IMR-90 (cell line): ENCODE results near the gene LHX5. TPM values are rescaled to one million over a fixed set of nuclear protein-coding genes. Genes with fewer than 3 reads are reported as not detected.

Experiments used
- ATAC-seq: fragments of 200-7000 bp; cut with Tn5 transposase; 2 replicates; pipeline ENCODE4 v1.9.1; 2020; ENCODE audit warnings: low read depth, mild to moderate bottlenecking, moderate library complexity
- BruUV-seq: library from RNA; stranded (reverse); fragments of 400-500 nt; replicated peaks from 2 replicates; lab custom pipeline; 2021; lab: Mats Ljungman, UMichigan
- CTCF ChIA-PET: fragments of 300-600 bp; formaldehyde crosslinking; extraction: SDS; loops from one replicate; lab custom pipeline; 2021; ENCODE audit warnings: antibody characterized with exemption; lab: Yijun Ruan, JAX
- POLR2A ChIA-PET: fragments of 300-600 bp; sonication (Branson Sonifier 250); formaldehyde crosslinking; loops from one replicate; lab custom pipeline; 2022; ENCODE audit warnings: antibody characterized with exemption; ENCODE audit not compliant: unreplicated experiment; lab: Charles Lee
- DNase-seq: peaks from one replicate; pipeline ENCODE4 v3.0.0; 2013
- H2AFZ ChIP-seq: replicated peaks from 2 replicates; pipeline ENCODE3; 2013; ENCODE audit warnings: low read length, mild to moderate bottlenecking; ENCODE audit not compliant: poor library complexity
- H2AK5ac ChIP-seq: 2 replicates; pipeline ENCODE4 v1.6.1; 2013; ENCODE audit warnings: low read depth, low read length, inconsistent platforms
- H2AK9ac ChIP-seq: replicated peaks from 2 replicates; pipeline ENCODE3; 2013; ENCODE audit warnings: mild to moderate bottlenecking, low read depth, low read length, moderate library complexity; ENCODE audit not compliant: poor library complexity
- H2BK120ac ChIP-seq: 2 replicates; pipeline ENCODE4 v1.6.1; 2013; ENCODE audit warnings: low read depth, low read length, inconsistent platforms
- H2BK15ac ChIP-seq: 3 replicates; pipeline ENCODE4 v1.6.1; 2013; ENCODE audit warnings: low read depth, low read length, inconsistent platforms
- H2BK20ac ChIP-seq: 2 replicates; pipeline ENCODE4 v1.6.1; 2013; ENCODE audit warnings: low read depth, mild to moderate bottlenecking, inconsistent platforms, low read length, moderate library complexity
- H2BK5ac ChIP-seq: 2 replicates; pipeline ENCODE4 v1.6.1; 2013; ENCODE audit warnings: mild to moderate bottlenecking, low read depth, low read length, inconsistent platforms; ENCODE audit not compliant: poor library complexity, severe bottlenecking
- H3K14ac ChIP-seq: replicated peaks from 2 replicates; pipeline ENCODE4 v1.6.1; 2013; ENCODE audit warnings: low read depth, low read length, inconsistent platforms
- H3K18ac ChIP-seq: 2 replicates; pipeline ENCODE4 v1.6.1; 2013; ENCODE audit warnings: low read depth, low read length, control low read depth
- H3K23ac ChIP-seq: 2 replicates; pipeline ENCODE4 v1.6.1; 2013; ENCODE audit warnings: low read depth, low read length, inconsistent platforms
- H3K27ac ChIP-seq: 2 replicates; pipeline ENCODE4 v1.5.1; 2013; ENCODE audit warnings: mild to moderate bottlenecking, control low read depth, low read length; ENCODE audit not compliant: insufficient read depth
- H3K27me3 ChIP-seq: 2 replicates; pipeline ENCODE4 v1.6.1; 2013; ENCODE audit warnings: low read length; ENCODE audit not compliant: control insufficient read depth, insufficient read depth
- H3K36me3 ChIP-seq: 2 replicates; pipeline ENCODE4 v1.6.1; 2013; ENCODE audit warnings: low read length, mixed read lengths; ENCODE audit not compliant: control insufficient read depth, insufficient read depth
- H3K4ac ChIP-seq: 2 replicates; pipeline ENCODE4 v1.6.1; 2013; ENCODE audit warnings: low read depth, low read length, inconsistent platforms
- H3K4me1 ChIP-seq: 2 replicates; pipeline ENCODE4 v1.6.1; 2013; ENCODE audit warnings: low read length, mixed read lengths; ENCODE audit not compliant: control insufficient read depth, insufficient read depth
- H3K4me2 ChIP-seq: 2 replicates; pipeline ENCODE4 v1.6.1; 2013; ENCODE audit warnings: low read depth, mild to moderate bottlenecking, control low read depth, low read length, moderate library complexity
- H3K4me3 ChIP-seq: 2 replicates; pipeline ENCODE4 v1.5.1; 2013; ENCODE audit warnings: low read depth, mild to moderate bottlenecking, control low read depth, low read length, moderate library complexity; ENCODE audit not compliant: insufficient read depth
- H3K56ac ChIP-seq: 2 replicates; pipeline ENCODE4 v1.6.1; 2013; ENCODE audit warnings: low read length, inconsistent platforms; ENCODE audit not compliant: insufficient read depth; ENCODE audit errors: extremely low read depth
- H3K79me1 ChIP-seq, 2 experiments: 2 replicates each; pipeline ENCODE4 v1.6.1; 2013; ENCODE audit warnings: low read length in 2 of 2, inconsistent platforms in 1 of 2, low read depth in 1 of 2
- H3K9ac ChIP-seq: 2 replicates; pipeline ENCODE4 v1.6.1; 2013; ENCODE audit warnings: low read depth, low read length, control low read depth
- H3K9me1 ChIP-seq: 2 replicates; pipeline ENCODE4 v1.6.1; 2013; ENCODE audit warnings: low read length, inconsistent platforms; ENCODE audit not compliant: insufficient read depth
- H3K9me3 ChIP-seq: 2 replicates; pipeline ENCODE4 v1.6.1; 2013; ENCODE audit warnings: low read length; ENCODE audit not compliant: control insufficient read depth, insufficient read depth
- H4K20me1 ChIP-seq: 2 replicates; pipeline ENCODE4 v1.6.1; 2013; ENCODE audit warnings: low read length, inconsistent platforms; ENCODE audit not compliant: insufficient read depth
- H4K5ac ChIP-seq: 2 replicates; pipeline ENCODE4 v1.6.1; 2013; ENCODE audit warnings: mild to moderate bottlenecking, low read depth, low read length, control low read depth
- H4K8ac ChIP-seq, 2 experiments: 2 replicates each; pipeline ENCODE4 v1.6.1; 2013; ENCODE audit warnings: low read depth in 2 of 2, low read length in 2 of 2, control low read depth in 1 of 2, inconsistent platforms in 1 of 2
- H4K91ac ChIP-seq: 2 replicates; pipeline ENCODE4 v1.6.1; 2013; ENCODE audit warnings: low read depth, low read length, inconsistent platforms; ENCODE audit not compliant: insufficient read depth
- CEBPB ChIP-seq: IDR thresholded peaks from 2 replicates; pipeline ENCODE4 v1.6.1; 2012; ENCODE audit warnings: low read depth, low read length, improper control_type of control experiment
- MAFK ChIP-seq: IDR thresholded peaks from 2 replicates; pipeline ENCODE4 v1.6.1; 2012; ENCODE audit warnings: low read depth, low read length, improper control_type of control experiment
- WGBS, 2 experiments: methylation state at CpG; one replicate each; pipeline versions ENCODE4 v1.1.5 to v1.1.7; 2013; ENCODE audit warnings: missing lambda C conversion rate in 2 of 2; ENCODE audit not compliant: insufficient read length in 1 of 2; ENCODE audit errors: extremely low coverage in 2 of 2; 5-methylcytosine and 5-hydroxymethylcytosine counted together
- dilution Hi-C: fragments of 300-500 bp; cut with HindIII; formaldehyde crosslinking; loops from one replicate; pipeline ENCODE4 v1.14.3; 2018; ENCODE audit warnings: low sequenced_read_pairs; ENCODE audit not compliant: unreplicated experiment
- in situ Hi-C: fragments of 300-500 bp; cut with MboI; formaldehyde crosslinking; loops from 3 replicates; pipeline ENCODE4 v1.14.3; 2019; ENCODE audit warnings: low sequenced_read_pairs, inconsistent platforms, mixed read lengths
- intact Hi-C: fragments of 100-400 bp; cut with micrococcal nuclease; formaldehyde crosslinking; loops from 2 replicates; pipeline ENCODE4 v1.10.0; 2022
- polyA plus RNA-seq, 3 experiments: library from polyadenylated mRNA; depleted of rRNA; stranded (reverse); fragments of >200 nt; gene quantifications; 2 replicates each; pipeline ENCODE4 v1.2.3, GENCODE V29; 2012; ENCODE audit warnings: low replicate concordance in 1 of 3
- total RNA-seq: library from RNA; depleted of rRNA; stranded (reverse); fragments of >200 nt; gene quantifications from 2 replicates; pipeline ENCODE4 v1.2.3, GENCODE V29; 2012

LHX5 gene
- total and polyA plus RNA-seq, 2 of the 4 experiments (the other 2 are of a cell fraction), result not detected

DNA sequence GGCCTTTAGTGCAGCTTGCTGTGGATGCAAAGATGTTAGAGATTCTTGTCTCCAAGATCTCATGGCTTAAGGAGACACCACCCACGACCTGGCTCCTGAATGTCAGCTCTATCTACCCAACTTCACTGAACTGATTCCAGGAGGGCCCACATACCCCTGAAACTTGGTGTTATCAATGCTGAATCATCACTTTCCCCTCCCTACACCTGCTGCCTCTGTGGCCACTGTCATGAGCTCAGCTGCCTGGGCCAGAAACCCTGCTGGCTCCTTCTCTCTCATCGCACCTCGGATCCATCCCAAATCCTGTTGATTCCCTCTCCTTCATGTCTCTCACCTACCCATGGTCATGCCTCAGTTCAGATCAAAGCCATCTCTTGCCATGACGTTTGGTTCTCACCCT is 15.1 kb upstream of the LHX5 start:
- BruUV-seq, result no TSS peak
- Histone ChIP-seq H2BK5ac (no peak overlapping the region), H3K23ac (no peak overlapping the region), H2AK9ac (no peak overlapping the region), H3K79me1 (no peaks in the 10 kb centered on the region), H4K20me1 (no peaks in the 10 kb centered on the region), H2BK120ac (no peak overlapping the region), H4K8ac (no peak overlapping the region), H3K27ac (no peak overlapping the region), H2AK5ac (no peak overlapping the region), H3K4me1 (no peaks in the 10 kb centered on the region), H3K56ac (no peak overlapping the region), H3K14ac (no peak overlapping the region), H3K9me3 (no peaks in the 10 kb centered on the region), H3K36me3 (no peaks in the 10 kb centered on the region), H3K4me2 (no peak overlapping the region), H2BK15ac (no peak overlapping the region), H3K9me1 (no peaks in the 10 kb centered on the region), H3K4ac (no peak overlapping the region), H2AFZ (no peak overlapping the region), H3K27me3 (no peaks in the 10 kb centered on the region; the same call in 1 of the 2 replicates), H4K91ac (no peak overlapping the region), H3K4me3 (no peak overlapping the region), H3K9ac (no peak overlapping the region), H2BK20ac (no peak overlapping the region), H3K18ac (no peak overlapping the region), H4K5ac (no peak overlapping the region)
- intact Hi-C loops, result no loop called here
- in situ Hi-C loops, result no loop called here
- CTCF ChIA-PET, result no interaction called here
- dilution Hi-C loops, result no loop called here
- WGBS, 2 experiments, result 19% methylated on average over 4 of the region's 4 CpGs; no CpG with 5 or more reads in 1 of the 2 experiments
- DNase-seq (no peak), ATAC-seq (no peak)
- POLR2A ChIA-PET, result no interaction called here
- peak; percentile 52 for TF ChIP-seq MAFK
- no peak for TF ChIP-seq CEBPB
